Stimulated activated CD4-positive, alpha-beta T cell treated with anti-CD3 and anti-CD28 coated beads, Interleukin-12 subunit alpha, Interleukin-12 subunit beta, amount 100 ng/mL, for 24 hours (primary cell): ENCODE measurements around the gene OPA3.

Source experiments
- DNase-seq, 2 experiments: peaks; one replicate each; pipeline ENCODE4 v3.0.0-alpha.2; 2020; ENCODE audit warnings: low read depth in 2 of 2

The OPA3 gene

DNA sequence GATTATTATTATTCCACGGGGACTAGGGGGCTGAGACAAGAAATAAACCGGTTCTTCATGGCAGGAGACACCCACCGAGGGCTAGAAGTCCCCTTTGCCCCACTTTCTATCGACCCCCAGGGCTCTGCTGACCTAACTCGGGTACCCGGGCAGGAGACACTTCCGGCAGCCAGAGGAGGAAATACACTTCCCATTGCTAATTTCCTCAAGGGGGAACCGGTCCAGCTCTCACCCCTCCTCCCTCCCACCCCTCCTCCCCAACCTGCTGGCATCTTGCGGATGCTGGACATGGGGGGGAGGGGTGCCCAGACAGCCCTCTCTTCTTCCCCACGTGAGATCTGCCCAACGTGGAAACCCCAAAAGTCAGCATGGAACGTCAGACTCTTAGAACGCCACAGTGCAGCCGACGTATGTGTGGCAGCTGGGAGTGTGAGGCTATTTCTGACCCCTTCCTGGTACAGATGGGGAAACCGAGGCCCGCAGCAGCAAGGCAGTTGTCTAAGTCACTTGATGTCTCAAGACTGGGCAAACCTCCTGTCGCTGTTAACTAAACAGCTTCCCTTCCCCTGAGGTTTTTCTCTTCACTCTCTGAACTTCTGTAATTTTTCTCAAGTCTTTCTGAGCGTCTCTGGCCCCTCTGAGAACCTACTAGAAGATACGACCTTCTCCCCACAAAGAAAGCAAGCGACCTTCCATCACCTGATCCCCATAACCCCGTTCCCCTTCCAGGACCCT, 13.8 kb upstream of the OPA3 start:
- no peak for DNase-seq

DNA sequence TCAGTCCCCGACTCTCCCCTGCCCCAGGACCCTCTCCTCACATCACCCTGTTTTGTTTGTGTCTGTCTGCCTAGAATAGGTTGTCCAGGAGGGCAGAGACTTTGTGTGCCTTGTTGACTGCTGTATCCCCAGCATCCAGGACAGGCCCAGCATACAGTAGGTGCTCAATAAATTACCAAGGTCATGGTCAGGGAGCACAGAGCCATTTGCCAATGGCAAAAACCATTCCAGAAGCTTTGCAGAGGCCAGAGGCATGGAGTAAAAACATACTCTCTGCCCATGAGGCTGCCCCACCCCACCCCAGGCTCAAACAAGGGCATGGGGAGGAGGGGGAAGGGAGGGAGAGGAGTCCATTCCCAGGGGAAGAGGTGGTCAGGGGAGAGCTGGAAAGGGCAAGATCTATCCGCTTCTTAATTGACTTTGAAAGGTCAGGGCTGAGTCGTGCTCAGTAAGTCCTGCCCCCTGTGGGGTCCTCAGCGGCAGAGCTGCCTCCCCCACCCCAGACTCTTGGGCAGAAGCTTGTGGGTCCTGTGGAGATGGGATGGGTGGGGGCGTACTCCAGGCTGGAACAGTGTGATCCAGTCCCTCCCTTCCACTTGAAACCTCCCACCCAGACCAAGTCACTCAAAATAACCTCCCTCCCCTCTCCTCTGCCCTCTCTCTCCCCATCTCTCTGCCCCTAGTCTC, 13.0 kb upstream of the OPA3 start:
- DNase-seq: no peak

DNA sequence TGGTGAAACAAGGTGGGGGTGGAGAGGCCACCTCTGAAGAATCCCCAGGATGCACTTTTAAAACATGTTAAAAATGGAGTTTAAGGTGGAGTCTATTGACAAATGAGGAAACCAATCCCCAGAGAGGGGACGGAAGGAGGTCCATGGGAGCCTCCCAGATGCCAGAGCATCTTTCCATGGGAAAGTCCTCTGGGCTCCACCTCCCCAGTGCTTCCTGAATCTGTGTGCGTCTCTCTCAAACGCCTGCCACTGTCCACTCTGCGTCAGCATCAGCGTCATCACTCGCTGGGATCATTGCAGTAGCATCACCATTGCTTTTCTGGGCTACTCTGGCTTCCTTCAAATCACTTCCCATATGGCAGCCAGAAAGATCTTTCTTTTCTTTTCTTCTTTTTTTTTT, 11.2 kb upstream of the OPA3 start:
- DNase-seq: no peak

DNA sequence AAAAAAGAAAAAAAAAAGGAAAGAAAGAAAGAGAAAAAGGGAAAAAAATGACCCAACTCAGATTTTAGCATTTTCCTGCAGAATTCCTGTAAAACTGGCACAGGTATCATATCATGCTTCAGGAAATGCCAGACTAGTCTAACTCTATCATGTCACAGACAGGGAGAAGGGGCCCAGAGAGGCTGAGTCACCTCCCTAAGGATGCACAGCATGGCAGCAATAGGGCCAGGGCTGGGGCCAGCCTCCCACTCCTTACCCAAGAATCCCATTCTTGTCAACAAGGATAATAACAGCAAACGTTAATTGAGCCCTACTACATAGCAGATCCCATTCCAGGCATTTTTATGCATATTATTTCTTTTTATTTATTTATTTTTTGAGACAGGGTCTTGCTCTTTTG, 8.9 kb upstream of the OPA3 start:
- DNase-seq: no peak

DNA sequence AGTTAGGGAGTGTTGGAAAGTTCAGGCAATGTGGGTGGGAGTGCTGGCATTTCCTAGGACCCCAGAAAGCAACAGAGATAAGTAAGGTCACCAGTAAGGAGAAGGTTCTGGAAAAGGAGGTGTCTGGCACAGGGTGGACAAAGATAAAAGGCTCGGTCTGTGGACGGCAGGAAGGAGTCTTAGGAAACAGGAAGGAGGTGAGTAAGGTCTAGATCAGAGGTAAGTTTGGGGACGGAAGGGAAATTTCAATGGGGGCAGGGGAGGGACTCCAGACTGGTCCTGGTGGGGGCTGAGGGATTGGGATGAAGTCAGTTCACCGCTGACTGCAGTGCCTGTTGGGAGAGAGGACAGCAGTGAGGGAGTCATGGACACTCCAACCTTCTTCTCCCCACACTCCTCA, 7.8 kb upstream of the OPA3 start:
- no peak for DNase-seq

DNA sequence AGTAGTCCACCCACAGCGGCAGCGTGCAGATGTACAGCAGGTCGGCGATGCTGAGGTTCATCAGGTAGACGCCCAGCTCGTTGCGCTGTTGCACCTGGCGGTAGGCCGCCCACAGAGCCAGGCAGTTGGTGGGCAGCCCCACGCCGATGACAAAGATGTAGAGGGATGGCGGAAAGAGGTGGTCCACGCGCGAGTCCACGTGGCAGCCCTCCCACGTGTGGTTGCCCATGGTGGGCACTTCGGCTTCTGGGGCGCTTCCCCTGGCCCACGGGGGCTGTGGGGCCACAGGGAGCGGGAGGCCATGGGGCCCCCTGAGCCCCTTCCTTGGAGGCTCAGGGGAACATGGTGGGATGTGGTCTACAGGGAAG, 7.0 kb upstream of the OPA3 start:
- no peak for DNase-seq

DNA sequence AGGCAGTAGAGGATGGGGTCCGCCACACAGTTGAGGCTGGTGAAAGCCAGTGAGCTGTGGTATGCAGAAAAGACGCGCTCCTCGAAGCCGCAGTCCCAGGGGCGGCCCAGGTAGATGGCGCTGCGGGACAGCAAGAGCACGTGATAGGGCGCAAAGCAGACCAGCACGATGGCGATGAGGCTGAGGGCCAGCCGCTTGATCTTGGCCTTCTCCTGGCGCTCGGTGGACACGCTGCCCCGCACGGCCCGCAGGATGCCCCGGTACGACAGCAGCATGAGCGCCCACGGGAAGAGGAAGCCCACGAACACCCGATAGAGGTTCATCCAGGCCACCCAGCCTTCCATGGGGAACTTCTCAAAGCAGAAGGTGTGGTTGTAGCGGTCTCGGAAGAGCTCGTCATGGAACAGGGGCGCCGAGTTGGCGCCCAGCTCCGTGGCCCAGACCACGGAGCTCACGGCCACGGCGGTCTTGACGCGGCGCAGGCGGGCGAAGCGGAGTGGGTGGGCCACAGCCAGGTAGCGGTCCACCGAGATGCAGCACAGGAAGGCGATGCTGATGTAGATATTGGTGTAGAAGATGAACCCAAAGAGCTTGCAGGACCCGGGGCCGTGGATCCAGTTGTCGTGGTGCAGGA, 6.5 kb upstream of the OPA3 start:
- peak in 1 of 2 experiments; percentile 38 for DNase-seq

DNA sequence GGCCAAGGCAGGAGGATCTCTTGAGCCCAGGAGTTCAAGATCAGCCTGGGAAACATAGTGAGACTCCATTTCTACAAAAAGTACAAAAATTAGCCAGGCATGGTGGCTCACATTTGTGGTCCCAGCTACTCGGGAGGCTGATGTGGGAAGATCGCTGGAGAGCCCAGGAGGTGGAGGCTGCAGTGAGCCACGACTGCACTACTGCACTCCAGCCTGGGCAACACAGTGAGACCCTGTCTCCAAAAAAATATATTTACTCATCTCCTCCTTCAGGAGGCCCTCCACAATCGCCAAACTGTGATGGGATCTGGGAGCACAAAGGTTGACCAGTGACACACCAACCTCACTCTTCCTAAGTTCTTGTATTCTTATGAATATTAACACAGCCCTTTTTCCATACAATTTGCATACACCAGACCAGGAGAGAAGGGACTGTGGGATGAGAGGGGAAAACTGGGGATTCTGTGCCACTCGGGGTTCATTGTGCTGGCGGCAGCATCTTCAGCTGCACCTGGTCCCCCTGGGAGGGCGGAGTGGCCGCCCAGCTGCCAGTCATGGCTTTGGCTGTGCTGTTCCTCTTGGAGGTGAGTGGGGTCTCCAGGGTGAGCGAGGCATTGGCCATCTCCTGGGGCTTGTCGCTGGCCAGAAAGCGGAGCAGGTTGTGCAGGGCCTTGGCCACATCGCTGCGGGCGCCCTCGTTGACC, 5.8 kb upstream of the OPA3 start:
- DNase-seq: no peak

DNA sequence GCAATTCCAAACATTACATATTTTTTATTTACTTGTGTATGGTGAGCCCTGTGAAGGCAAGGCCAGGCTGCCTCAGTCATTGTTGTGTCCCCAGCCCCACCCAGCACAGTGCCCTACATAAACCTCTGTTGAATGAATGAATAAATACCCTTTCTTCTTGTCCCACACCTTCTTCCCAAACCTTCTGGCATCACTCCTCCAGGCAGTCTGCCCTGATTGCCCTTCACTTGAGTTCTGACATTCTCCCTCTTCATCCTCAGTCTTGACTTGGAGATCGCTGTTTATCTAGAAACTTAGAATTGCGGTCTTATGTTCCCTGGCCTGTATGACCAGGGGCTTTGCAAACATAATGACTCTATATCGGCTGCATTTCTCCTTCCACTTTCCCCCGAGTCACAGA, 5.2 kb upstream of the OPA3 start:
- DNase-seq: no peak

DNA sequence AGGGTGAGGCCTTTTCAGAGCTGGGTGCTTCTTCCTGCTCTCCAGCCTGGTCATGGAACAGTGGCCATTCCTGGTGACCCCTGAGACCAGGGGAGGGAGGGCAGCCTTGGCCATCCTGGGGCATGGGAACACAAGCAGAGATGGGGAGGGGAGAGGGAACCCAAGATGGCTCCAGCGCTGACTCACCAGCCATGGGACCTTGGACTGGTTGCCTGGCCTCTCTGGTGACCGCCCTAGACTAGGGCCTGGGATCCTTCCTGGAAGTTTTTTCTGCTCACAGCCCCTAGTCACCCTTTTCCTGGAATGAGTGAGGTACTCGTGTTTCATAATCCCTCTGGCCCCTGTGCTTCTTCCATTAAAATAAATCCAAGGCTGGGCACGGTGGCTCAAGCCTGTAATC, 3.3 kb upstream of the OPA3 start:
- DNase-seq: no peak

DNA sequence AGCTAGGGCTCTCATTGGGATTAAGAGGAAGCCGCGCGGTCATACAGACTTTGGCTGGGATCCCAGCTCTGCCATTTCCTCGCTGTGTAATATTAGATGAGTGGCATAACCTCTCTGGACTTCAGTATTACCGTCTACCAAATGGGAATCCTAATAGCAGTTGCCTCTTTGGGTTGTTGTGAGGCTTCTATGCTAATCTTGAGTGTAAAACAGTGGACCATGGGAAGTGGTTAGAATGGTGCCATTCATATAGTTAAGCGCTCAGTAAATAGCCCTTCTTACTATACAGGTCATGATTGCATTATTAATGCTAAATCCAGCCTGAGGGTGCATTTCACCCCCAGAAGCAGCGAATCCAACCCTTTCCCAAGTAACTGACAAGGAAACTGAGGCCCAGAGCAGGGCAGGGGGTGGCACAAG, 566 bp upstream of the OPA3 start:
- DNase-seq: no peak

DNA sequence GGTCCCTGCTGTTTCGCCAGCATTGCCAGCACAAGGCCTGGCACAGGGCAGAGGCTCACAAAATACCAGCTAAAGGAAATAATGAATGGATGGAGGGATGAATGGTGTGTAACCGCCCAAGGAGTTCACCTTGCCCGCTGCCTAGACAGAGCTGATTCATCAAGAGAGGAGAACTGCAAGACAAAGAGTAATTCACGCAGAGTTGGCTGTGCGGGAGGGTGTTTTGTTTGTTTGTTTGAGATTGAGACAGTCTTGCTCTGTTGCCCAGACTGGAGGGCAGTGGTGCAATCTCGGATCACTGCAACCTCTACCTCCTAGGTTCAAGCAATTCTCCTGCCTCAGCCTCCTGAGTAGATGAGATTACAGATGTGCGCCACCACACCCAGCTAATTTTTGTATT, 3.0 kb downstream of the OPA3 start:
- no peak for DNase-seq

DNA sequence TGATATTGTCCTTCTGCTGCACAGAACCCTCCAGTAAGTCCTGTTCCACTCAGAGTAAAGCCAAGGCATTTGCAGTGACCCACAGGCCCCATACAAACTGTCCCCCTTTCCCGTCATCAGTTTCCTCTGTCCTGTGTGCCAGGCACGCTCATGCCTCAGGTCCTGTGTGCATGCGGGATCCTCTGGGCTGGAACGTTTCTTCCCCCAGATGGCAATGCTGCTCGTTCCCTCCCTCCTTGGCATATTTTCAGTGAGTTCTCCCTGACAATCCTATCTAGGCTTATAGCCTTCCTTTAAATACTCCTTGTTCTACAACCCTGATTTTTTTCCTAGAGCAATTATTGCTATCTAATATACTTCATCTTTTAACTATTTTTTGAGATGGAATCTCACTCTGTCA, 5.7 kb downstream of the OPA3 start:
- DNase-seq: no peak

DNA sequence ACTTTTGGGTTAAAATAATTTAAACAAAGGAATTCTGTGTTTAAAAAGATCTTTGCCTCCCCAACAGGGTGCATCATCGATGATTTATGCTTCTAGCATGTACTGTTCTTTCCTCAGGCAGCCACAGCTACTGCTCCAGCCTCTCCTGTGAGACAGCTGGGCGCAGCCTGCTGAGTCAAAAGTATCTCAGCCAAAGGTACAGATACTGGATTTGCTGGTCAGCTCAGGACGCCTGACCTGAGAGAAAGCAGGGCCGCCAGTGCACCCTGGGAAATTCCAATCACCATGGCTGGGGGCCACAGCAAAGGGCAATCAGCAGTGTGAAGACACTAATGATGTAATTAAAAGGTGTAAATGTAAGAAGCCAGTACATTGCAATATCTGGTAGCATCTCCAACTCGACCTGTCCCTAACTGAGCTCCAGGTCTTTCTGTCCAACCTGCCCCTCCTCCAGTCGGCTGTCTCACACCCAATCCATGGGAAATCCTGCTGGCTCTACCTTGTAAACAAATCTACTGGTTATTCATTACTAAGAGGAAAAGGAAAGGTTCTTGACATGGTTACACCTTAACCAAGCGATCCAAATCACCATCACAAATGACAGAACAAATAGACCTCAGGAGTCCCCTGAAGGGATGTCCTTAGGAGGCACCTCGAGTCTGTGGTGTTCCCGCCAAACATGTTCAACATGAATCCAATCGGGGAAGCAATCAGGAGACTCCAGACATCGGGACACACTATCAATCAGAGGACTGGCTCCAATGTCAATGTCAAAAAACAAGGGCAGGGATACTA, 7.3 kb downstream of the OPA3 start:
- DNase-seq: no peak

DNA sequence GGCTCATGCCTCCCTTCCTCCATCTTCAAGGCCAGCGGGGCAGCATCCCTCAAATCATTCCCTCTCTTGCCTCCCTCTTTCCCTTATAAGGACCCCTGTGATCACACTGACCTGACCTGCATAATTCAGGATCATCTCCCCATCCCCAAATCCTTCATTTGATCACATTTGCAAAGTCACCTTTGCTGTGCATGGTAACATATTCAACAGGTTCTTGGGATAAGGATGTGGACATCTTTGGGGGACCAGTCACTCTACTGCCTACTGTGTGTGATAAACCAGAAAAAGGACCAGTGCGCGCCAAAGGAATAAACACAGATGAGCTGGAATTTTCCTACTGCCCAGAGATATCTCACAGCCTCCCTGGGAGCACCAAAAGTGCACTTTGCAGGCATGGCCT, 7.9 kb downstream of the OPA3 start:
- no peak for DNase-seq

DNA sequence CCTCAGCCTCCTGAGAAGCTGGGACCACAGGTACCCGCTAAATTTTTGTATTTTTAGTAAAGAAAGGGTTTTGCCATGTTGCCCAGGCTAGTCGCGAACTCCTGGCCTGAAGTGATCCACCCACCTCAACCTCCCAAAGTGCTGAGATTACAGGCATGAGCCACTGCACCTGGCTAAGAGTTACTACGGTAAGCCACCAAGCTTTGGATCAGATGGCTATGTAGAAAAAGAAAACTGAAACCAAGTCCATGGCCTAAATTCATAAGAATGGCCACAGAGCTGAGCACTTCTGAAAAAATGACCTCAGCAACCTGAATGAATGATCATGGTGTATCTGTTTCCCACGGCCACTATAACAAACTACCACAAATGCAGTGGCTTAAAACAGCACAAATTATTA, 9.4 kb downstream of the OPA3 start:
- no peak for DNase-seq

DNA sequence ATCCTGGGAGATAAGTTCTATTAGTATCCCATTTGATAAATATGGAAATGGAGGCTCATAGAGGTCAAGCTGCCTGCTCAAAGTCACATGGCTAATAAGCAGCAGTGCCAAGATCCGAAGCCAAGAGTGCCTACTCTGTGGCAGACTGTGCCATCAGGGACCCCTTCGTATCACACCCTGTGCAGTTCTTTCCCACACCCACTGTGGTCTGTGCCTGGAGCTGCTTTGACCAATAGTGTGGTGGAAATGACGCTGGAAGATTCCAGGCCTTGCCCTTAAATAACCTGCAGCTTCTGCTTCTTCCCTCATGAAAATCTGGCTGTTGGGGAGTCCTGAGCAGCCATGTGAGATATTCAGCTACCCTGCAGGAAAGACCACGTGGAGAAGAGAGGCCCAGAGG, 10.1 kb downstream of the OPA3 start:
- no peak for DNase-seq

DNA sequence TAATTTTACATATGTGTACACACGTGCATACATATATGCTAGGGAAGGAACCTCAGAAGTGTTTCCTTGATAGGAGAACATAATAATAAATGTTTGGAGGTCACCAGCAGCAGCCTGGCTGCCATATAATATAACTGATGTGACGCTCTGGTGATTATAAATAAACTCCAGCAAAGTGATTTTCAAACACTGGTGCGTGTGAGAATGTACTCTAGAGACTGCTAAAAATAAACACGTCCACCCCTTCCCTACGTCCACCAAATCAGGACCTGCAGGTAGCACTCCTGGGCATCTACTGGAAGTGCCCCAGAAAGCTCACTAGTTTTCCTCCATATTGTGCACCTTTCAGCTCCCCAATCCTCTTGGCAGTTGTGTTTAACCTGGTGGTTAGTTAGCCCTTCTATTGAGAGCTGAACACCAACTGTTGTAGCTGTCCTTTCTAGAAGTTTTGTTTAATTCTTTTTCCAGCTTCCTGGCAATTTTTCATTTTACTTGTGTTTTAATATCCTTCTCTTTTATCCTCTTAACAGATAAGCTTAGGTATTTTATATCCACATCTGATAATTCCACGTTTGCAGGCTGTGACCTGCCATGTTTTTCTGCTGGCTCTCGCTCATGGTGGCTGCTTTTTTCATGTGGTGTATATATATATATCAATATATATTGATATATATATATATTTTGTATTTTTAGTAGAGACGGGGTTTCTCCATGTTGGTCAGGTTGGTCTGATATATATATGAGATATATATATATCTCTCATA, 13.0 kb downstream of the OPA3 start:
- no peak for DNase-seq

DNA sequence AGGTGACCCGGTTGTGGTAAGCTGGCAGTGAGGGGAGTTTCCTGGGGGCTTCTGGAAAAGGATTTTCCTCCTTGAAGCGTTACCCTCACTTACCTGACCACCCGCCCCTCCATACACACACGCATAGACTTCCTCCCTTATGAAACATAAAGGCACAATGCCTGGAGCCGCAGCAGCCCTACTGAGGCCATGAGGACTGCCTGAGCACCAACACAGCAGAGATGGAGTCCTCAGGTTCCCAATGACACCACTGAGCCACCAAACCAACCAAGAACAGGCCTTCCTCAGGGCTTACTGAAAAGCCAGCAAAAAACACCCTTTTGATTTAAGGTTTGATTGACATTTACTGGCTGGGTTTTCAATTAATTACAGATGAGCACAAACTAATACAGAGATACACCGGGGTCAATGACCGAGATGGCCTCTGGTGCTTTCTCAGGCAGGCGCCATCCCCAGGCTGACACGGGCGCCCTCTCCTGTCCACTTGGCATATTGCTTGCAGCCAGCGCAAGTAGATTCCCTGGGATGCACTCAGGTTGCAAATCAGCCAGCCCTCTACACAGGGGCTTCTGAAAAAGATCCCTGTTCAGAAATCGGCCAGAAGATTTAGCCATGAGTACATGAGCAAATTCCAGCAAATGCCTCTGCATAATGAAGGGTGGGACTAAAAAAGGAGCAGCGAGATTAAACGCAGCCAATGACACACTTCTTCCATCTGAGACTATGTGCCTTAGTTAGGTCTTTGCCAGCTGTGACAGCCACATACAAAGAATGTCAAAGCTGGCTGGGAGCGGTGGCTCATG, 14.8 kb downstream of the OPA3 start:
- peak; percentile 17 to 62 for DNase-seq

DNA sequence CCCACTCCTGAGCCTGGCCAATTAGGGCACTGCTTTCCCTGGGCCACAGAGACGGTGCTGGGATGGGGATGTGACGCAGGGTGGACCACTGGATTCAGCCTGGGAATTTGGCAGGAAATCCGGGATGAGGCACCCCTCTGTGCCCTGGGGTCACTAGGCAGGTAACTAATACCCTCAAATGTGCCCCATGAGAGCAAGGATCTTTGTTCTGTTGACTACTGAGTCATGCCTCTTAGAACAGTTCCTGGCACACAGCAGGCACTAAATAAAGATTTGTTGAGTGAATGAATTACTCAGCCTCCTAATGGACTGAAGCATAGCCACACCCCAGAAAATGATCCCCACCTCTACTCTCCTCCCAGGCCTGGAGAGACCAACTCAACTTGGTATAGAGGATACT, 15.9 kb downstream of the OPA3 start:
- DNase-seq: no peak
